SIG-M5 (cell line): ENCODE results near the gene ATP5F1C.

Experiments used
- DNase-seq: peaks from one replicate; lab custom pipeline; 2025; lab: John Stamatoyannopoulos, UW

ATP5F1C gene

DNA sequence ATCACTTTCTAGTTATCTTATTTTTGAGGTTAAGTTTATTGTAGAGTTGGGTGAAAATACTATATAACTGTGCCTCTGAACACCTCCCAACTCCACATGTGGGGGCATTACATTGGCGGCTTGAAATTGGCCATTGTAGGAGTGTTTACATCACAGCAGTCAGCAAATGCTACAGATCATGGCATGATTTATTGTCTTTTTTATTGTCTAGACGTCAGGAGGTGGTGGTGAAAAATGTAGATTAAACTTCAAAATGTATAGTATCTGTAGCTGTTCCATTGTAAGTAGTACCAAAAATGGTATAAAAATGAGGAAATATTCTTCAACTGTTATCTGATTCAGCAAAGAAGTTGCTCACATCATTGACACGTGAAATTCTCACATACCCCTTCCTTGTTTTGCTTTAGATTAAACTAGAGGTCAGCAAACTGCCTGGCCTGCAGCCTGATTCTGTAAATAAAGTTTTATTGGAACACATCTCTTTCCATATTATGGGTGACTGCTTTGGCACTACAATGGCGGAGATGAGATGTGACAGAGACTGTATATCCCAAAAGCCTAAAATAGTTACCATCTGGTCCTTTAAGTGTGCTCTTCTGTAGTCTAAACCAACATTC, 65.4 kb downstream of the ATP5F1C start:
- no peak for DNase-seq

DNA sequence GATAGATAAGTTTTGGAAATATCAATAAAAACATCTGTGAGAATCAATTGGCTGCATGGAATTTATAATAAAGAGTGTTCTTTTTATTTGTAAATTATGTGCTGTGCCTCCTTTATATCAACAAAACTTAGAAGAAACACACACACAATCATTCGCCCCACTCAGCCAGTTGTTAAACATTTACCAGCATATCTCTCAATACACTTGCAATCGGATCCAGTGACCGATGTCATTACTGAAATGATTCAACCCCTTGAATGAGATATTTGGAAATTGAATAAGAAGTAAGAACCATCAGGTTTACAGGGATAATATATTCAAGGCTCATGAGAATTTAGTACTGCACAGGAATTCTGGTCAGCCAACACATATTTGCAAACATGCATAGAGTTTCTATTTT, 65.9 kb downstream of the ATP5F1C start:
- no peak for DNase-seq

- no peak for DNase-seq
Observed at GRCh38 chr10:7855205-7855604, 67.2 kb downstream of the ATP5F1C start.

- no peak for DNase-seq
Observed at GRCh38 chr10:7856678-7857077, 68.7 kb downstream of the ATP5F1C start.

DNA sequence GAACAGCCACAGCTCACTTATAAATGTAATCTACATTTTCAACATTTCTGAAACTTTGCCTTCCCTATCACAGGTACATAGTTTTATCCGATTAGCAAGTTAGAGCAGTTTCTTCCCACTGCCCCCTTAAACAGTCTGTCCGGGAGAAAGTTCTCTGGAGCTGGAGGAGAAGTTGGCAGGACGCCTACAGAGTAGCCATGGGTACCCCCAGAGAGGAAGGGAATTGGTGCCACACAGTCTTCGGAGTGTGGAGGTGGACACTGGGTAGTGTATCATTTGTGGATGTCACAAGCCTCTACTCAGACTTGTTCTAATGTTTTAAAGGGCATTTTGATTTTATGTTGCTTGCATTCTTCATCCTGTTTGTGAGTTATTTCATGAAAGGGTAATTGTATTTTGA, 69.3 kb downstream of the ATP5F1C start:
- DNase-seq = no peak
